ENCODE measurements around the gene SUV39H2.
"Not testable (repeated sequence)": the region's sequence is repeated elsewhere in the genome, so short reads cannot be mapped to it uniquely, and the experiment has no call there.

Gene SUV39H2, protein sequence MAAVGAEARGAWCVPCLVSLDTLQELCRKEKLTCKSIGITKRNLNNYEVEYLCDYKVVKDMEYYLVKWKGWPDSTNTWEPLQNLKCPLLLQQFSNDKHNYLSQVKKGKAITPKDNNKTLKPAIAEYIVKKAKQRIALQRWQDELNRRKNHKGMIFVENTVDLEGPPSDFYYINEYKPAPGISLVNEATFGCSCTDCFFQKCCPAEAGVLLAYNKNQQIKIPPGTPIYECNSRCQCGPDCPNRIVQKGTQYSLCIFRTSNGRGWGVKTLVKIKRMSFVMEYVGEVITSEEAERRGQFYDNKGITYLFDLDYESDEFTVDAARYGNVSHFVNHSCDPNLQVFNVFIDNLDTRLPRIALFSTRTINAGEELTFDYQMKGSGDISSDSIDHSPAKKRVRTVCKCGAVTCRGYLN

DNA sequence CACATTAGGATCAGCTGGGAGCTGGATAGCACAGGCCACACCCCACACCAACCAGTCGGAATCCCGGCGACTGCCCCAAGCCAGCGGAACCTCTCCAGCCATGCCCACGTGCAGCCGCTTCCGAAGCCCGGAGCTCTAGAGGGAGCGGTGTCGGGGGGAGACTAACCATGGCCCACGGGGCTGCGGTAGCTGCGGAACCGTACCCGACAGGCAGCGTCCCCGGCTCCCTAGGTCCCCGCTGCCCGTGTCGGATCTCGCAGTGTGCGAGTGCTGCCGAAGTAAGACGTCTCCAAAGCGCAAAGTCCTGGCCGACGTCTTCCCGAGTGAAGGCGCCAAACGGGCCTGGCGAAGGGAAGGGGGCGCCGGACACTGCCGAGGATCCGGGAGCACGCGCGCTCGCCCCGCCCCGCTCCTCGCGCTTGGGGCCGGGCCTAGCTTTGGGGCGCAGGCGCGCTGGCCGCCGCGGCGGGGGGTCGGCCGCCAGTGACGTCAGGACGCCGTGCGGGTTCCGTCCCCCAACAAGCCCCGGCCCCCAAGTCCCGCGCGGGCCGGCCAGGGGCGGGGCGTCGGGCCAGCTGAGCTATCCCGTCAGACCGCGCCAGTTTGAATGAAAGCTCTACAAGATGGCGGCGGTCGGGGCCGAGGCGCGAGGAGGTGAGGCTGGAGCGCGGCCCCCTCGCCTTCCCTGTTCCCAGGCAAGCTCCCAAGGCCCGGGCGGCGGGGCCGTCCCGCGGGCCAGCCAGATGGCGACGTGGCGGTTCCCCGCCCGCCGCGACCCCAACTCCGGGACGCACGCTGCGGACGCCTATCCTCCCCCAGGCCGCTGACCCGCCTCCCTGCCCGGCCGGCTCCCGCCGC is at the start of gene SUV39H2:
Gene SUV39H2, plus strand, starts transcription at position 601 of the 858 bp plus-strand sequence. Its CDS starts 23 bp downstream, at position 624.
- DNase-seq = peak; percentile 64 to 80

DNA sequence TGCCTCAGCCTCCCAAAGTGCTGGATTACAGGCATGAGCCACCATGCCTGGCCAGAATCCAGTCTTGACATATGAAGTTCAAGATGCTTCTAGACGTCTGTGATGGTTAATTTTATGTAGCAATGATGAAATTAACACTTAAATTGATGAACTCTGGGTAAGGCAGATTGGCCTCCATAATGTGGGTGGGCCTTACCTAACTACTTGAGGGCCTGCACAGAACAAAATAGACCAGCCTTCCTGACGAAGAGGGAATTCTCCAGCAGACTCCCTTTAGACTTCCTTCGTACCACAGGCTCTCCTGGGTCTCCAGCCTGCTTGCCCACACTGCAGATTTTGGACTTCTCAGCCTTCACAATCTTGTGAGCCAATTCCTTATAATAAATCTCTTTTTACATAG is 45.6 kb upstream of the SUV39H2 start:
- no peak for DNase-seq

DNA sequence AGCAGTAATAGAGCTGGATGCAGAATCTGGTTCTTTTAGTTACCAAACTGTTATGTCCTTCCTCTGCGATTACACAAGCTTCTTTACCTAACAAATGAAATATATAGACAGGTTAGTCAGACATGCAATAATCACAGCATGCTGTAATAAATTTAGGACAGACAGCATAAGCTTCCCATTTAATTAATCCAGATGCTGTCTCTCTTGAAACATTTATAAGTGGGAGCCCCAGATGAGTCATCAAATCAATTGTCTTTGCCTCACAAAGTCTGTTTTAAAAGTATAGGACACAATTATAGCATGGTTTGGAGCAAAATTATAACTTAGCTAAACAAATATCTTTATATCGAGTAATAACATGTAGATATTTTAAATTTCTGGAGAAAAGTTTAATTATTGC is 42.5 kb upstream of the SUV39H2 start:
- no peak for DNase-seq

DNA sequence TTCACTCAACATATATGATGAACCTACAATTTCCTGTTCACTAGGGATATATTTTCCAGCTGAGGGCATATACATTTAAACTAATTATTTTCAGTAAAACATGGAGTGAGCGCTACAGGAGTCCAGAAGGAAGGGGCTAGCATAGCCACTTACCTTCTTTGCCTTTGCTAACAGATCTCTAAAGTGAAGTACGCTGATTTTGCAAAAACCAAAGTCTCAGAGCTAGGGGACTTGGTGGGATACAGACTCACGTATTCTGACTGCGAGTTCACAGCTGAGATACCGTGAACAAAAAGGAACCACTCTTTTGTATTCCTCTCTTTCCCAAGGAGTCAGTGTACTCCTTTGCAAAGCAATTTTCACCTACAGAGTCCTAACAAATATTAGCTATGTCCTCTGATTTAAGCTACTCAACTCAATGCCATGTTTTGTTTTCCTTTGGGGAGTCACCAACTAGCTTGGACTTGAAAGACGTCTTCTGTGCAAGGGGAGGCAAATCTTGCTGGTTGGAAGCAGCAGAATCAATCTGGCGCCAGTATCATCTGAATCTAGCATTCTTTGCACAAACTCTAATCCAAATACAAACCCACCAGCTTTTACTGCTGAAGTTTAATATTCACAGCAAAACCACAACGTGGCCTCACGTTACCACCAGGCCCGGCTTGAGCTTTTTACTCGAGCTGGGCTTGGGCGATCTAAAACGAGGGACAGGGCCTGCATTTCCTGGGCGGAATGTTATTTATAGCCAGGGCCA is 41.5 kb upstream of the SUV39H2 start:
- peak in 1 of 2 donors; percentile 24 for DNase-seq

DNA sequence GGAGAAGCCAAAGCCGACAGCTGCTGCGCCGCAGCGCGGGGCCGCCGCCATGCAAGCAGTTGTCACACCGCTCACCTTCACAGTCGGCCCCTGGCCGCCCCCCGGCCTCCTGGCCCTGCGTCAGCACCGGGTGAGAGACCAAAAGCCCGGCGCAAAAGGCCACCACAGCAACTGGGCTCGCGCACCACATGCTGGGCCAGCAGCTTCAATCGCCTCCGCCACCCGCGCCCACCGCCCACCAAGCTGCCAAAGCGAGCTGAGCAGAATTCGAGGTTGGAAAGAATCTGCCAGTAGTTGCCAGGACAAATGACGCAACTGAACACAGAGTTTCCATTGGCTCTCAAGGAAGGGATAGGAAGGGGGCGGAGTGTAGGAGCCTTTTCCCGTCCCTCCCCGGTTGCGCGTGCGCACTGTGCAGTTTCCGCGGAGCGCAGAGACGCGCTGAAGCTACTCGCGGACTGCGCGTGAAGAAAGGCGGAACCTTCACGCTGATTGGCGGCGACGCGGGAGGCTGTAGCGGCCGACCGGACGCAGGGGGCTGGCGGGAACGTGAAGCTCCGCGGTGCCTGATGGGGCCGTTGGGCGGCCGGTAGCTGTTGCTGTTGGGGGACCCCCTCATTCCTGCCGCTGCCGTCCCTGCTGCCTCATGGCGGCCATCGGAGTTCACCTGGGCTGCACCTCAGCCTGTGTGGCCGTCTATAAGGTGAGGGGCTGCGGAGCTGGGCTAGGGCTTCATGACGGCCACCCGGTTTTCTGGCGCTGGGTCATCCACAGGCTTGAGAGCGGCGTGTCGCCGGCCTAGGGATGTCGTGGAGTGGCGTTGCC is 40.7 kb upstream of the SUV39H2 start, which contains the start of the genes CDNF, HSPA14 and MSANTD7:
Gene CDNF, minus strand, starts transcription at position 281 of the 825 bp plus-strand sequence. Its CDS starts 91 bp downstream, at position 190.
Gene HSPA14, plus strand, starts transcription at position 550 of the 825 bp plus-strand sequence. Its CDS starts 97 bp downstream, at position 647.
Gene MSANTD7, plus strand, starts transcription at position 550 of the 825 bp plus-strand sequence. CDS start 3,979 bp downstream, outside the sequence.
- DNase-seq = peak; percentile 94 to 98

DNA sequence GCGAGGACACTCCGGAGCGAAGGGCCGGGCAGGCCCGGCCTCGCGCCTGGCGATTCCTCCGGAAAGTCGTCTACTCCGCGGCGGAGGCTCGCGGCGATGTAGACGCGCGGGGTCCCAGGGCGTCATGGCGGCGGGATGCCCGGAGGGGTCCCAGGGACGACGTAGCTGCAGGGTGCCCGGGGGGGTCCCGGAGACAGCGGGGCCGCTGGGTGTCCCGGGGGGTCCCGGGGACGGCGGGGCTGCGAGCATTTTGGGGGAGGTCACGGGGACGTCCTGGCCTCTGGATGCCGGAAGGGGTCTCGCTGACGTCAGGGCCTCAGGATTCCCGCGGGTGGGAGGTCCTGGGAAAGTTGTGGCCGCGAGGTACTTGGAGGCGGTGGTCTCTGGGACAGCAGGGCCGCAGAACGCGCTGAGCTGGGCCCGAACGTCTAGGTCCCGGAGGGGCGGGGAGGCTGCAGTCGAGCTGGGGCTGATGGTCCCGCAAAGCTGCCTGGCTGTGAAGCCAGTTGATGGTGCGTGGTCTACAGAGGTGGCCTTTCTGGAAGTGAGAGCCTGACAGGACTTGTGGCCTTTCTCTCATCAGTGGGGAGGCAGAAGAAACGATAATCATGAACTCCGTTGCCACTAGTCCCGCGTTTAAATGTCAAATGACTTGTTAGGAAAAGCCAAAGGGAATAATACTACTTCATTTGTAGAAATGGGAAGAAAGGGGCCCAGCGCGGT is 39.9 kb upstream of the SUV39H2 start:
- no peak for DNase-seq

DNA sequence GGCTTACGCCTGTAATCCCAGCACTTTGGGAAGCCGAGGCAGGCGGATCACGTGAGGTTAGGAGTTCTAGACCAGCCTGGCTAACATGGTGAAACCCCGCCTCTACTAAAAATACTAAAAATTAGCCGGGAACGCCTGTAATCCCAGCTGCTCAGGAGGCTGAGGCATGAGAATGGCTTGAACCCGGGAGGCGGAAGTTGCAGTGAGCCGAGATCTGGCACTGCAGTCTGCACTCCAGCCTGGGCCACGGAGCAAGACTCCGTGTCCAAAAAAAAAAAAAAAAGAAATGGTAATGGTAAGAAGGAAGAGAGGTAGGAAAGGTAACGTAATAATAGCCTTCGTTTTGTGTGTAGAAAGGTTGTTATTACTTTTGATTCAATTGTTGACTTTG is 39.4 kb upstream of the SUV39H2 start:
- DNase-seq = no peak

DNA sequence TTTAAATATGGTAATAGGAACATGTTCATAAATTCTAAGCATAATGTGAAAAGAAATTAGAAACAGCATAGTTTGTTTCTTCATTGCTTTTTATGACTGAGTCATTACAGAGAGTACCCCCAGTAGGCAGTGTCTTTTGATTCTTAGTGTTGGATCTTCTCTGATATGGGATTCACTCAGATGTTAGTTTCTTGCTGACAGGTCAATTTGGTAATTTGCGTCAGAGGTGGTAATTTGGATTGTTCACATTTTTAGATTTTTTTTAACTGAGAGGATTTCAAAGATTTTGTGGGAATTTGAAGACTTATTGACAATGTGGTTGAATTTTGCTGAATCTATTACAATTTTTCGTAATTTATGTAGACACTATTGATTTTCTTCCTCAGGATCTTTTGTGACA is 38.5 kb upstream of the SUV39H2 start:
- no peak for DNase-seq

DNA sequence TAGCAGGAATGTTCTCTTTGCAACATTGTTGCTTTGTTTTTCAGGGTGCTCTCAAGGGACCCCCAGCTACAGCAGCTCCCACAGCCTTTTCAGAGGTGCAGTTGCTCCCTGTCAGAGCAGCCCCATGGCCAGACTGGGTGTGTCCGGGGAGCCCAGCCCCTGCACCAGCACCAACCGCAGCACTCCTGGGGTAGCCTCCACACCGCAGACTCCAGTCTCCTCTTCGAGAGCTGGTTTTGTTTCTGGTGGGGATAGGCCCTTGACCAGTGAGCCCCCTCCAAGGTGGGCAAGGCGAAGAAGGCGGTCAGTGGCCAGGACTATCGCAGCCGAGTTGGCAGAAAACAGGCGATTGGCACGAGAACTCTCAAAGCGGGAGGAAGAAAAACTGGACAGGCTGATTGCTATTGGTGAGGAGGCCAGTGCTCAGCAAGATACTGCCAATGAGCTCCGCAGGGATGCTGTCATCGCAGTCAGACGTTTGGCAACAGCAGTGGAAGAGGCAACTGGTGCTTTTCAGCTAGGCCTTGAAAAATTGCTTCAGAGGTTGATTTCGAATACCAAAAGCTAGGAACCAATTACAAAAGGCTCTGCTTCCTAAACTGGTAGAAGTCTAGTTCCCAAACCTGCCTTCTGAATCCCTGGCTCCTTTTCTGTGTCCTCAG is 35.2 kb upstream of the SUV39H2 start:
- no peak for DNase-seq

DNA sequence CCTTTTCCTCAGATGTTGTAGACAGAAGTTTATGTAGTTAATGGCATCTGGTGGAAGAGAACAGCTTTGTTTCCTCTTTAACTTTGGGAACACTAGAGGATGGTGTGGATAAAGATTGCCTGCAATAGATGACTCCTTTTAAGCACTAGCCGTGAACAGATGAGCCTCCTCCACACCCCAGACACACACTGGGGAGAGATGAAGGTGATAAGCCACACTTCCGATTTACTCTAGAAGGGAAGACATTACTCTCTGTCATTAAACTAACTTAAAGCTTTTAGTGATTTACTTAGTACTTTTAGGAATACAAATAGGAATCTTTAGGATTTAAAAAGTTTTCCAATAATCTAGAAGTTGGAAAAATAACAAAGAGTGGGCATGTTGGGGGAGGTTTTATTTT is 33.7 kb upstream of the SUV39H2 start:
- no peak for DNase-seq

DNA sequence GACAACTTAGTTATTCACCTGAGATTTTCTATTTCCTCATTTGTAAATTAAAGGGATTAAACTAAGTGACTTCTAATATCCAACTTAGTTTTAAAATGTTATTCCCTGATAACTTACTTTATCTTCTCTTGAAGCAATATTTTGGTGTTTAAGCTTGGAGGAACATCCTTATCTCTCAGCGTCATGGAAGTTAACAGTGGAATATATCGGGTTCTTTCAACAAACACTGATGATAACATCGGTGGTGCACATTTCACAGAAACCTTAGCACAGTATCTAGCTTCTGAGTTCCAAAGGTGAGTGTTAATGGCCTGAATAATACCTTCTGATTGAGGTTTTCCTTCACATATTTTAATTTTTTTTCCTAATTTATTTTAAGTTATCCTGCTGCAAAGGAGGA is 26.4 kb upstream of the SUV39H2 start:
- DNase-seq = no peak

DNA sequence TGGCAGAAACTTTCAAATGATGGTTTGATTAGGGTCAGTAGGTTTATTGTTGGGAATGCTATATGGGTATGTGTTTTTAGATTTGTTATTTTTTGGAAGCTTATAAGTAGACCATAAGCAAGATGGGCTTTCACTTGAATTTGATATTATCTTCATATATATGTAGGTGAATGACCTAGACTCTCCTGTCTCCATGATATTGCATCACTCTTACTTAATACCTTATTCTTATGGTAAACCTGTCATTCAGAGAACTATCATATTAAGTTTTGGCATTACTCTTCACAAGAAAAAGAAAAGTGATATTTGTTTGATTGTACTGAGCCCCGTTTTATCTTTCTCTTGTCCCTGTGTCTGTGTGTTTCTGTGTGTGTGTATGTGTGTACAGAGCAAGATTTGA is 23.2 kb upstream of the SUV39H2 start:
- no peak for DNase-seq

DNA sequence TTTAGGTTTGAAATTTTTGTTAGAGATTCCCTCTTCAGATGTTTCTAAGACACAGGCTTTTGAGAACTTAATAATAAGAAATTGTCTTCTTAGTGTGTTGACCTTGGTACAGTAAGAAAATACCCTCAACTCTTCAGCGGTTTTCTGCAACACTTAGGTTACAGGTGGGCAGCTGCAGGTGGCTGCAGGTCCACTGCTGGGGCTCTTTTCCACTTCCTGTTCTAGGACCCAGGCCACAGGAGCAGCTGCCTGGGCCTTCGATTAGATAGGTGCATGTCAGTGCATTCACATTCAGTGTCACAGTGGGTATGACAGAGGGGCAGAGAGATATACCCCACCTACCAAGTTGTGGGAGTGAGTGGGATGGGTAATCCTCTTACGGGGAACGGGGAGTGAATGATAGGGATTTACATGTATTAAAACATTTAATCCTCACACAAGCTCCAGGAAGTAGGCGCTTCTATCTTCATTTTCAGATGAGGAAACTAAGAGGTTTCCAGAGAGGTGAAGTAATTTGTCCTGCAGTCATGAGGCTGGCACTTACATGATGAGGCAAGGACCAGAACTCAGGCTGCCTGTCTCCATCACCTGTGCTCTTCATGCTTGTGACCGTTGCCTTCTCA is 20.2 kb upstream of the SUV39H2 start:
- no peak for DNase-seq

DNA sequence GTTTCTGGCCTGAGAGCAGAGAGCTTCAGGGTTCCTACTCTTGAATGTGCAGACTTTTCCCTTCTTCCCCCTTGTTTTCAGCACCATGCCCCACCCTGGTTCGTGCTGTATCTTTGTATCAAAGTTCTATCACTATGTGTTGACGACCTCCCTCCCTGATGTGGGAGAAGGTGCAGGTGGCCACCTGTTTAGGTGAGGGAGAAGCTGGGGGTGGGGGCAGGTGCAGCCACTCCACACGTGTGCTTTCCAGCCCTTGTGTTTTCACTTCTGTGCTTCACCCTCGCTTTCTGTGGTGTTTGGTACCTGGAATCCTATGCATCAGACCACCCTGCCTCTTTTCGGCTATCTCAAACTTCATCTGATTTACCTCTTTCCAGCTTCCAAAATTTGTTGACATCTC is 19.6 kb upstream of the SUV39H2 start:
- no peak for DNase-seq

DNA sequence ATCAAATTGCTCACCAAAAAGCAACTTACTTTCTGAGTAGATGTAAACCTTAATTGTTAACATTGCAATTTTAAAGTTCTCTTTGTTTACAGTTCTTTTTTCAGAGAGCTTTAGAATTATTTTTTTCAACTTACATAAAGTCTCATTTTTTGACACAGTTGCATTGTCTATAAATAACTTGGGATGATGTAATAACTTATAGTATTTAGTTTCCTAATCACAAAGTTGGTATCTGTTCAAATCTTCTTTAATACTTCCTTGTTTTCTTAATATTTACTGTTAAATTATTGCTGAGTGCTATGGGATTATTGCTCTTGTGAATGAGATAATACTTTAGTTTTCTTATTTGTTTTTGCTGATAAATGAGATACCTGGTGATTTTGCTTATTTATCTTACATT is 18.9 kb upstream of the SUV39H2 start:
- DNase-seq = no peak

DNA sequence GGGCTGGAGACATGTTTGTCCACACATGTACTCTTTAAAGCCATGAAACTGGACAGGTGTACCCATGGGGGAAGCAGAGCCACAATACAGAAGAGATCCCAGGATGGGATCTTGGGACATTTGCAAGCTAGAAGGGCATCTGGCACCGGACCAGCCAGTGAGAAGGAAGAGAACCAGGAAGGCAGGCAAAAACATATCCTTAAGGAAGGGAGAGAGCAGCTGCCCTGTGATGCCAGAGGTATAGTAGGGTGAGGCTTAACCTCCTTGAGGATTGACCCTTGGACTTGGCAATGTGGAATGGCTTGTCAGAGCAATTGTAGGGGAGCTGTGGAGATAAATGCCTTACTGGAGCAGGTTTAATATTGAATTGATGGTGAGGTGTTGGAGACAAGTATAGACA is 17.9 kb upstream of the SUV39H2 start:
- DNase-seq = no peak

DNA sequence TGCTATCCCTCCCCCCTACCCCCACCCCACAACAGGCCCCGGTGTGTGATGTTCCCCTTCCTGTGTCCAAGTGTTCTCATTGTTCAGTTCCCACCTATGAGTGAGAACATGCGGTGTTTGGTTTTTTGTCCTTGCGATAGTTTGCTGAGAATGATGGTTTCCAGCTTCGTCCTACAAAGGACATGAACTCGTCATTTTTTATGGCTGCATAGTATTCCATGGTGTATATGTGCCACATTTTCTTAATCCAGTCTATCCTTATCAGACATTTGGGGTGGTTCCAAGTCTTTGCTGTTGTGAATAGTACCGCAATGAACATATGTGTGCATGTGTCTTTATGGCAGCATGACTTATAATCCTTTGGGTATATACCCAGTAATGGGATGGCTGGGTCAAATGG is 14.2 kb upstream of the SUV39H2 start:
- not testable (repeated sequence) for DNase-seq

DNA sequence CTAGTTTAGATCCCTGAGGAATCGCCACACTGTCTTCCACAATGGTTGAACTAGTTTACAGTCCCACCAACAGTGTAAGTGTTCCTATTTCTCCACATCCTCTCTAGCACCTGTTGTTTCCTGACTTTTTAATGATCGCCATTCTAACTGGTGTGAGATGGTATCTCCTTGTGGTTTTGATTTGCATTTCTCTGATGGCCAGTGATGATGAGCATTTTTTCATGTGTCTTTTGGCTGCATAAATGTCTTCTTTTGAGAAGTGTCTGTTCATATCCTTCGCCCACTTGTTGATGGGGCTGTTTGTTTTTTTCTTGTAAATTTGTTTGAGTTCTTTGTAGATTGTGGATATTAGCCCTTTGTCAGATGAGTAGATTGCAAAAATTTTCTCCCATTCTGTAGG is 13.8 kb upstream of the SUV39H2 start:
- not testable (repeated sequence) for DNase-seq

DNA sequence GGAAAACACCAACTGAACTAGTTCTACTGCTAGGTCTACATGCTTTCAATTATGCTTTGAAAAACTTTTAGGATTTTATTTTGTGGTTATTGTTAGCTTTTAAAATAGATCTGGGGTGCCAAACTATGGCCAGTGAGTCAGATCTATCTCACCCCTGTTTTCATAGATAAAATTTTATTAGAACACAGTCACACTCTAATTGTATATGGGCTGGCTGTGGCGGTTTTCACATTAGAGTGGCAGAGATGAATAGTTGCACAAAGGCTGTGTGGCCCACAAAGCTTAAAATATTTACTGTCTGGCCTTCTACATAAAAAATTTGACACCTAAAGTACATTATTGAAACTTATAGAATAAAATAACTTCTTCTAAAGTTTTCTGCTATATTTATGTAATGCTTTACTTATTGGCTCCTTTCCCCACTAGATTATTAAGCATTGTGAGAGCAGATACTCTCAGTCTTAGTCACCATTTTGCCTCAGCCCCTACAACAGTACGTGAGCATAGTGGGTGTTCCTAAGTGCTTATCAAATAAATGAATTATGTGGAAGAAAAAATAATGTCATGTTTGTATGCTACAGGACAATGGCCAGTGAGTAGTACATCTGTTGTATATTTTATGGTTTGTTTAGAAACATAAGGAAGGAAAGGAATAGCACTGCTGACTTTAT is 5.4 kb upstream of the SUV39H2 start:
- DNase-seq = no peak

DNA sequence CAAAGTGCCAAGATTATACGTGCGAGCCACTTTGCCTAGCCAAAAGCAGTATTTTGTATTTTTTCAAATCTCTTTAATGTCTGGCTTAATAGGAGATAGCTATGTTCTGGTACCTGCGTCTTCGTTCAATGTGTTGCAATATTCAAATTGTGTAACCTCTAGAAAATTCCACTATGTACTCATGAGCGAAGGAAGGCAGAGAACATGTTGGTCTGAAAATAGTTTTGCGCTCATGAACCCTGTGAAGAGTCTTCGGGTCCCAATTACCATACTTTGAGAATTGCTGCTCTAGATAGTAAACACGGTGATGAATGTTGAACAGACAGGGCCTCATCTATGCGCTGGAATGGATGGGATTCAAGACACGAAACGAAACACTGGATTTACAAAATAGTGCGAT is 2.7 kb upstream of the SUV39H2 start:
- DNase-seq = no peak

Measured in bone marrow (tissue), 2 donors.